IMR-90 (cell line): ENCODE data around the gene HKDC1. TPM values are rescaled to one million over a fixed set of nuclear protein-coding genes. Genes with fewer than 3 reads are reported as not detected.
A peak's percentile ranks its signal among the peaks of the same experiment; 100 is the strongest.
"Not testable (repeated sequence)": the region's sequence is repeated elsewhere in the genome, so short reads cannot be mapped to it uniquely, and the experiment has no call there.

Source experiments
- ATAC-seq: fragments of 200-7000 bp; cut with Tn5 transposase; 2 replicates; pipeline ENCODE4 v1.9.1; 2020; ENCODE audit warnings: low read depth, mild to moderate bottlenecking, moderate library complexity
- BruUV-seq: library from RNA; stranded (reverse); fragments of 400-500 nt; replicated peaks from 2 replicates; lab custom pipeline; 2021; lab: Mats Ljungman, UMichigan
- CTCF ChIA-PET: fragments of 300-600 bp; formaldehyde crosslinking; extraction: SDS; loops from one replicate; lab custom pipeline; 2021; ENCODE audit warnings: antibody characterized with exemption; lab: Yijun Ruan, JAX
- POLR2A ChIA-PET: fragments of 300-600 bp; sonication (Branson Sonifier 250); formaldehyde crosslinking; loops from one replicate; lab custom pipeline; 2022; ENCODE audit warnings: antibody characterized with exemption; ENCODE audit not compliant: unreplicated experiment; lab: Charles Lee
- DNase-seq: peaks from one replicate; pipeline ENCODE4 v3.0.0; 2013
- H2AFZ ChIP-seq: replicated peaks from 2 replicates; pipeline ENCODE3; 2013; ENCODE audit warnings: low read length, mild to moderate bottlenecking; ENCODE audit not compliant: poor library complexity
- H2AK5ac ChIP-seq: 2 replicates; pipeline ENCODE4 v1.6.1; 2013; ENCODE audit warnings: low read depth, low read length, inconsistent platforms
- H2AK9ac ChIP-seq: replicated peaks from 2 replicates; pipeline ENCODE3; 2013; ENCODE audit warnings: mild to moderate bottlenecking, low read depth, low read length, moderate library complexity; ENCODE audit not compliant: poor library complexity
- H2BK120ac ChIP-seq: 2 replicates; pipeline ENCODE4 v1.6.1; 2013; ENCODE audit warnings: low read depth, low read length, inconsistent platforms
- H2BK15ac ChIP-seq: 3 replicates; pipeline ENCODE4 v1.6.1; 2013; ENCODE audit warnings: low read depth, low read length, inconsistent platforms
- H2BK20ac ChIP-seq: 2 replicates; pipeline ENCODE4 v1.6.1; 2013; ENCODE audit warnings: low read depth, mild to moderate bottlenecking, inconsistent platforms, low read length, moderate library complexity
- H2BK5ac ChIP-seq: 2 replicates; pipeline ENCODE4 v1.6.1; 2013; ENCODE audit warnings: mild to moderate bottlenecking, low read depth, low read length, inconsistent platforms; ENCODE audit not compliant: poor library complexity, severe bottlenecking
- H3K14ac ChIP-seq: replicated peaks from 2 replicates; pipeline ENCODE4 v1.6.1; 2013; ENCODE audit warnings: low read depth, low read length, inconsistent platforms
- H3K18ac ChIP-seq: 2 replicates; pipeline ENCODE4 v1.6.1; 2013; ENCODE audit warnings: low read depth, low read length, control low read depth
- H3K23ac ChIP-seq: 2 replicates; pipeline ENCODE4 v1.6.1; 2013; ENCODE audit warnings: low read depth, low read length, inconsistent platforms
- H3K27ac ChIP-seq: 2 replicates; pipeline ENCODE4 v1.5.1; 2013; ENCODE audit warnings: mild to moderate bottlenecking, control low read depth, low read length; ENCODE audit not compliant: insufficient read depth
- H3K27me3 ChIP-seq: 2 replicates; pipeline ENCODE4 v1.6.1; 2013; ENCODE audit warnings: low read length; ENCODE audit not compliant: control insufficient read depth, insufficient read depth
- H3K36me3 ChIP-seq: 2 replicates; pipeline ENCODE4 v1.6.1; 2013; ENCODE audit warnings: low read length, mixed read lengths; ENCODE audit not compliant: control insufficient read depth, insufficient read depth
- H3K4ac ChIP-seq: 2 replicates; pipeline ENCODE4 v1.6.1; 2013; ENCODE audit warnings: low read depth, low read length, inconsistent platforms
- H3K4me1 ChIP-seq: 2 replicates; pipeline ENCODE4 v1.6.1; 2013; ENCODE audit warnings: low read length, mixed read lengths; ENCODE audit not compliant: control insufficient read depth, insufficient read depth
- H3K4me2 ChIP-seq: 2 replicates; pipeline ENCODE4 v1.6.1; 2013; ENCODE audit warnings: low read depth, mild to moderate bottlenecking, control low read depth, low read length, moderate library complexity
- H3K4me3 ChIP-seq: 2 replicates; pipeline ENCODE4 v1.5.1; 2013; ENCODE audit warnings: low read depth, mild to moderate bottlenecking, control low read depth, low read length, moderate library complexity; ENCODE audit not compliant: insufficient read depth
- H3K56ac ChIP-seq: 2 replicates; pipeline ENCODE4 v1.6.1; 2013; ENCODE audit warnings: low read length, inconsistent platforms; ENCODE audit not compliant: insufficient read depth; ENCODE audit errors: extremely low read depth
- H3K79me1 ChIP-seq, 2 experiments: 2 replicates each; pipeline ENCODE4 v1.6.1; 2013; ENCODE audit warnings: low read length in 2 of 2, inconsistent platforms in 1 of 2, low read depth in 1 of 2
- H3K9ac ChIP-seq: 2 replicates; pipeline ENCODE4 v1.6.1; 2013; ENCODE audit warnings: low read depth, low read length, control low read depth
- H3K9me1 ChIP-seq: 2 replicates; pipeline ENCODE4 v1.6.1; 2013; ENCODE audit warnings: low read length, inconsistent platforms; ENCODE audit not compliant: insufficient read depth
- H3K9me3 ChIP-seq: 2 replicates; pipeline ENCODE4 v1.6.1; 2013; ENCODE audit warnings: low read length; ENCODE audit not compliant: control insufficient read depth, insufficient read depth
- H4K20me1 ChIP-seq: 2 replicates; pipeline ENCODE4 v1.6.1; 2013; ENCODE audit warnings: low read length, inconsistent platforms; ENCODE audit not compliant: insufficient read depth
- H4K5ac ChIP-seq: 2 replicates; pipeline ENCODE4 v1.6.1; 2013; ENCODE audit warnings: mild to moderate bottlenecking, low read depth, low read length, control low read depth
- H4K8ac ChIP-seq, 2 experiments: 2 replicates each; pipeline ENCODE4 v1.6.1; 2013; ENCODE audit warnings: low read depth in 2 of 2, low read length in 2 of 2, control low read depth in 1 of 2, inconsistent platforms in 1 of 2
- H4K91ac ChIP-seq: 2 replicates; pipeline ENCODE4 v1.6.1; 2013; ENCODE audit warnings: low read depth, low read length, inconsistent platforms; ENCODE audit not compliant: insufficient read depth
- CEBPB ChIP-seq: IDR thresholded peaks from 2 replicates; pipeline ENCODE4 v1.6.1; 2012; ENCODE audit warnings: low read depth, low read length, improper control_type of control experiment
- ELK1 ChIP-seq: fragments of 150-350 bp; IDR thresholded peaks from 2 replicates; pipeline ENCODE4 v1.6.1; 2016; ENCODE audit warnings: low read depth, mild to moderate bottlenecking, low read length, moderate library complexity, borderline replicate concordance
- MAFK ChIP-seq: IDR thresholded peaks from 2 replicates; pipeline ENCODE4 v1.6.1; 2012; ENCODE audit warnings: low read depth, low read length, improper control_type of control experiment
- MAZ ChIP-seq: IDR thresholded peaks from 2 replicates; pipeline ENCODE4 v1.6.1; 2012; ENCODE audit warnings: low read depth, mild to moderate bottlenecking, low read length, improper control_type of control experiment, moderate library complexity, borderline replicate concordance
- RFX5 ChIP-seq: IDR thresholded peaks from 2 replicates; pipeline ENCODE4 v1.8.0; 2012; ENCODE audit warnings: low read depth, mild to moderate bottlenecking, low read length, moderate library complexity
- WGBS, 2 experiments: methylation state at CpG; one replicate each; pipeline versions ENCODE4 v1.1.5 to v1.1.7; 2013; ENCODE audit warnings: missing lambda C conversion rate in 2 of 2; ENCODE audit not compliant: insufficient read length in 1 of 2; ENCODE audit errors: extremely low coverage in 2 of 2; 5-methylcytosine and 5-hydroxymethylcytosine counted together
- dilution Hi-C: fragments of 300-500 bp; cut with HindIII; formaldehyde crosslinking; loops from one replicate; pipeline ENCODE4 v1.14.3; 2018; ENCODE audit warnings: low sequenced_read_pairs; ENCODE audit not compliant: unreplicated experiment
- in situ Hi-C: fragments of 300-500 bp; cut with MboI; formaldehyde crosslinking; loops from 3 replicates; pipeline ENCODE4 v1.14.3; 2019; ENCODE audit warnings: low sequenced_read_pairs, inconsistent platforms, mixed read lengths
- intact Hi-C: fragments of 100-400 bp; cut with micrococcal nuclease; formaldehyde crosslinking; loops from 2 replicates; pipeline ENCODE4 v1.10.0; 2022
- polyA plus RNA-seq, 3 experiments: library from polyadenylated mRNA; depleted of rRNA; stranded (reverse); fragments of >200 nt; gene quantifications; 2 replicates each; pipeline ENCODE4 v1.2.3, GENCODE V29; 2012; ENCODE audit warnings: low replicate concordance in 1 of 3
- total RNA-seq: library from RNA; depleted of rRNA; stranded (reverse); fragments of >200 nt; gene quantifications from 2 replicates; pipeline ENCODE4 v1.2.3, GENCODE V29; 2012

HKDC1 gene
- total and polyA plus RNA-seq, 2 of the 4 experiments (the other 2 are of a cell fraction) = under 0.01 to 0.03 TPM

- no peak overlapping the region for H3K56ac ChIP-seq
- POLR2A ChIA-PET = interaction anchor here (0.5 kb wide), 1 partner anchor 89 kb away, joined by 3 read pairs; no protein-coding TSS in a partner anchor
- no peak overlapping the region for H3K27ac ChIP-seq
- no peak overlapping the region for H3K14ac ChIP-seq
- H2AFZ ChIP-seq = no peak overlapping the region
- no peaks in the 10 kb centered on the region for H3K4me1 ChIP-seq
- TF ChIP-seq CEBPB (peak; percentile 53), RFX5 (no peak), ELK1 (no peak), MAFK (no peak), MAZ (no peak)
- H3K4me2 ChIP-seq = no peak overlapping the region
- no peak overlapping the region for H2BK5ac ChIP-seq
- no peak overlapping the region for H3K9ac ChIP-seq
- no peak overlapping the region for H3K4me3 ChIP-seq
- no peak overlapping the region for H2BK15ac ChIP-seq
- no peaks in the 10 kb centered on the region for H3K9me1 ChIP-seq
- no peak overlapping the region for H2BK120ac ChIP-seq
- H3K36me3 ChIP-seq = 0 out of 2 replicates have a peak, but pooled peaks cover 5% of the 10 kb centered on the region
- CTCF ChIA-PET = interaction anchor here (0.6 kb wide), 1 partner anchor 173 kb away, joined by 3 read pairs; no protein-coding TSS in a partner anchor
- no peak overlapping the region for H4K91ac ChIP-seq
- no peak overlapping the region for H2BK20ac ChIP-seq
- no peak overlapping the region for H3K18ac ChIP-seq
- intact Hi-C loops (no loop called here), dilution Hi-C loops (no loop called here), in situ Hi-C loops (no loop called here)
- no peaks in the 10 kb centered on the region for H3K9me3 ChIP-seq
- no peak overlapping the region for H3K23ac ChIP-seq
- H3K79me1 ChIP-seq = 0 out of 4 replicates have a peak, but pooled peaks cover 0 to 3% of the 10 kb centered on the region in 2 experiments
- H3K27me3 ChIP-seq = no peaks in the 10 kb centered on the region
- ATAC-seq = peak; percentile 32; the same call in 1 of the 2 replicates
- DNase-seq = peak; percentile 6
- H2AK9ac ChIP-seq = no peak overlapping the region
- WGBS, 2 experiments = no CpG with 5 or more reads among the region's 3 CpGs
- H2AK5ac ChIP-seq = no peak overlapping the region
- no peak overlapping the region for H4K8ac ChIP-seq
- TSS peak; percentile 90 for BruUV-seq
- no peak overlapping the region for H3K4ac ChIP-seq
- no peak overlapping the region for H4K5ac ChIP-seq
- no peaks in the 10 kb centered on the region for H4K20me1 ChIP-seq
Observed at GRCh38 chr10:69172241-69172982, 47.7 kb upstream of the HKDC1 start.

GRCh38 chr10:69175326-69175725 lies 44.8 kb upstream of the HKDC1 start:
- H4K20me1 ChIP-seq, H3K9ac ChIP-seq, H3K4ac ChIP-seq, H3K27ac ChIP-seq, H2BK5ac ChIP-seq, H2AK9ac ChIP-seq, H3K27me3 ChIP-seq, H3K23ac ChIP-seq, H3K14ac ChIP-seq, H4K91ac ChIP-seq, H2BK120ac ChIP-seq, H4K5ac ChIP-seq, H3K4me2 ChIP-seq, H3K9me1 ChIP-seq, H2AK5ac ChIP-seq, dilution Hi-C loops, H4K8ac ChIP-seq, H3K18ac ChIP-seq, H3K4me3 ChIP-seq, H2BK15ac ChIP-seq, POLR2A ChIA-PET, DNase-seq, BruUV-seq, CTCF ChIA-PET, H2BK20ac ChIP-seq, H3K36me3 ChIP-seq, intact Hi-C loops, H3K79me1 ChIP-seq, H3K4me1 ChIP-seq, H3K56ac ChIP-seq, H3K9me3 ChIP-seq, H2AFZ ChIP-seq, in situ Hi-C loops, ATAC-seq: not testable (repeated sequence)
- WGBS, 2 experiments = no CpG with 5 or more reads among the region's 4 CpGs
